Hematopoietic multipotent progenitor cell treated with erythropoietin and hydrocortisone succinate and interleukin-3 and kit ligand, for 4 days (in vitro differentiated cells): ENCODE results near the gene MAGEB6B.
"Not testable (repeated sequence)": the region's sequence is repeated elsewhere in the genome, so short reads cannot be mapped to it uniquely, and the experiment has no call there.

ENCODE experiments used
- DNase-seq: peaks from one replicate; pipeline ENCODE4 v3.0.0-alpha.2; 2015

MAGEB6B gene, protein sequence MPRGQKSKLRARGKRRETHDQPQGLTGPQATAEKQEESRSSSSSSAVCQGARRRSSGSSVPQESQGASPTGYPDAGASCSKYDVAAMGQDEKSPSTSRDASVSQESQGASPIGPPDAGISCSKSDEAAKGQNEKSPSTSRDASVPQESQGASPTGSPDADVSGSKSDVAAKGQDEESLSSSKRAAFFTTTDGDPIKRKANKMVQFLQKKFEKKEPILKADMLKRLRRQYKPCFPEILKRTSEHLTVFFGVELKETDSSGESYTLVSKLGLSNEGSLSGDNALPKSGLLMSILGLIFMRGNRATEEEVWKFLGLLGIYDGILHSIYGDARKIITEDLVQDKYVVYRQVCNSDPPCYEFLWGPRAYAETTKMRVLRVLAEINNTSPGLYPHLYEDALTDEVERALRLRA

DNA sequence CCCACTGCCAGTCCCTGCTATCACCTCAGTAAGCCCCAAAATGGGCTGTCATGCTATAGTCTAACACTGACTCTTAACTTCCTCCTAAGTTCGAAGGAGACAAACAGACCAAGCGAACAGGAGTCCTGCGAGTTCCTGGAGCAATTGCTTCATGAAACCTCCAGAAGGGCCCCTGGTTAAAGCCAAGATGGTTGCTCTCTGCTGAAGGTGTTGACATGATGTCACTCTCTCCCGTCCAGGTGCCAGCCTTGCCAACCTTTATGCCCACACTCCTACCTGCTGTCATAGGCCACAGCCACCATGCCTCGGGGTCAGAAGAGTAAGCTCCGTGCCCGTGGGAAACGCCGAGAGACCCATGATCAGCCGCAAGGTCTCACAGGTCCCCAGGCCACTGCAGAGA lies at the start of gene MAGEB6B:
Gene MAGEB6B (plus strand): TSS at position 301 of the 400 bp plus-strand sequence. CDS start 0 bp downstream, at position 301.
- DNase-seq, result no peak

DNA sequence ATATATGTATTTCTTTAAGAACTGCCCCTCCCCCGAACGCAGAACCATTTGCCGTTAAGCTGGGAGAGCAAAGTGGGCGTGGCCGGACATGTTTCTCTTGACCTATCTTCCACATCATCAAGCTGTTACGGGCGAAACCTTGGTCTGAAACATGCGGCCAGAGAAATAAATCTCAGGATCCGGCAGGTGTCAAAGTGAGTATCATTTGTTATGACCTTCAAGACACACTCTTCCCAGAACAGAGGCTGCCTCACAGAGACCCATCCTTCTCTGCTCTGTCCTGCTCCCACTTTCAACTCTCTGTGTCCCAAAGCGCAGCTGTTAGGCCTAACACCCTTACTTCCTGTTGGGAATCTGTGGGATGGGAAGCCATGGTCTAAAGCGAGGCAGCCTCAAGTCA lies 22.1 kb upstream of the MAGEB6B start, which contains the start of gene MAGEB18:
Gene MAGEB18 (plus strand): TSS at position 70 of the 400 bp plus-strand sequence. CDS start 643 bp downstream, outside the sequence.
- no peak for DNase-seq

DNA sequence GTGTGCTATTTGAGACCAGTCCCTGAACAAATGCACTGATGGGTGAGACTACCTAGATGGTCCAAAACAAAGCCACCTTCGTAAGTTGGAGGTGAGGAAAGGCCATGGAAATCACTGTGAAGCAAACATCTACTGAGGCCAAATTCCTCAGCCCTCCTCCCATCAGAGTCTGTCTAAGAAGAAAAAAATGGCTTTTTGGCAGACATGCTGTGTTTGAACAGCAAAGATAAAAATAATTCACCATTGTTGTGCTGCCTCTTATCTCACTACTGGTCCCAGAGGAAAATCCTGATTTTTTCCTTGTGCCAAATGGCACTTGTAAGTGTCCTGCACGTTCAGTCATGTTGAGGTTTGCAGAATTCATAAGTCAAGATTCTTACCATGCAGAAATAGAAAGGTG lies 14.4 kb upstream of the MAGEB6B start:
- no peak for DNase-seq

GRCh38 chrX:26192204-26192603 lies 31.8 kb downstream of the MAGEB6B start, which contains the start of gene MAGEB6:
Gene MAGEB6, plus strand, starts transcription at chrX:26192440. Its CDS starts 1,407 bp downstream, at chrX:26193847.
- no peak for DNase-seq

DNA sequence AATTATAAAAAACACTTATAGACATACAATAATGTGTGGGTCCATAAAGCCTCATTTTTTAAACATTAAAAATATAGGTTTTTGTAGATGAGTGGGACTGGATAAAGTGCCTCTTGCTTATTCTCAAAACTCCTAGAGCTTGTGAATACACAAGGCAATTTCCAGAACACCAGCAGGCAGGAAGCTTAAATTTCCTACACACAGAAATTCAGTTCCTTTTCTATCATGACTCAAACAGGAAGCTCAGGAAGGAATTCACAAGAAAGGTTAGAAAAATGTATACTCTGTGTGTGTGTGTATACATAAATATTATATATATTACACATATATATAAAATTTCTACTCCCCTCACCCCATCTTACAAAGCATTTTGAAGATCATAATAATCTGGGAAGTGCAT lies 43.2 kb downstream of the MAGEB6B start:
- DNase-seq, result no peak

DNA sequence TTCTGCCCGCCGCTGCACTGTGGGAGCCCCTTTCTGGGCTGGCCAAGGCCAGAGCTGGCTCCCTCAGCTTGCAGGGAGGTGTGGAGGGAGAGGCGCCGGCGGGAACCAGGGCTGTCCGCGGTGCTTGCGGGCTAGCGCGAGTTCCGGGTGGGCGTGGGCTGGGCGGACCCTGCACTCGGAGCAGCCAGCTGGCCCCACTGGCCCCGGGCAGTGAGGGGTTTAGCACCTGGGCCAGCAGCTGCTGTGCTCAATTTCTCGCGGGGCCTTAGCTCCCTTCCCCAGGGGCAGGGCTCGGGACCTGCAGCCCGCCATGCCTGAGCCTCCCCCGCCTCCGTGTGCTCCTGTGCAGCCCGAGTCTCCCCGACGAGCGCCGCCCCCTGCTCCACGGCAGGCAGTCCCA lies 44.3 kb downstream of the MAGEB6B start:
- not testable (repeated sequence) for DNase-seq

- DNase-seq, result no peak
Observed at GRCh38 chrX:26208012-26208411, 47.6 kb downstream of the MAGEB6B start.
